Liver (tissue), 9 donors: ENCODE results near the gene VCP. TPM values are rescaled to one million over a fixed set of nuclear protein-coding genes. Genes with fewer than 3 reads are reported as not detected.

Experiments
- DNase-seq: peaks from one replicate; pipeline ENCODE4 v3.0.0-alpha.2; 2017; ENCODE audit warnings: low spot score
- H3K27ac ChIP-seq, 2 donors: one replicate each; pipeline ENCODE4 v1.7.0; 2013; ENCODE audit warnings: inconsistent platforms in 2 of 2, low read length in 2 of 2, control low read depth in 1 of 2, low read depth in 1 of 2, mild to moderate bottlenecking in 1 of 2
- H3K27me3 ChIP-seq, 4 donors: one replicate each; pipeline versions ENCODE4 v1.6.1 to v1.7.0; 2013; ENCODE audit warnings: low read length in 3 of 4, inconsistent platforms in 1 of 4, mild to moderate bottlenecking in 1 of 4, moderate library complexity in 1 of 4; ENCODE audit not compliant: control insufficient read depth in 4 of 4, insufficient read depth in 4 of 4
- H3K36me3 ChIP-seq, 4 donors: one replicate each; pipeline versions ENCODE4 v1.6.1 to v1.7.0; 2013; ENCODE audit warnings: low read length in 3 of 4, mild to moderate bottlenecking in 3 of 4, low read depth in 1 of 4, moderate library complexity in 1 of 4; ENCODE audit not compliant: control insufficient read depth in 4 of 4, insufficient read depth in 3 of 4
- H3K4me1 ChIP-seq, 4 donors: one replicate each; pipeline versions ENCODE4 v1.6.1 to v1.7.0; 2013; ENCODE audit warnings: low read length in 3 of 4, mild to moderate bottlenecking in 3 of 4, moderate library complexity in 1 of 4; ENCODE audit not compliant: control insufficient read depth in 4 of 4, insufficient read depth in 4 of 4
- H3K4me3 ChIP-seq, 3 donors: one replicate each; pipeline versions ENCODE4 v1.6.1 to v1.7.0; 2013; ENCODE audit warnings: low read length in 3 of 3, control low read depth in 1 of 3, low read depth in 1 of 3, mild to moderate bottlenecking in 1 of 3
- H3K9ac ChIP-seq, 2 donors: one replicate each; pipeline ENCODE4 v1.7.0; 2013; ENCODE audit warnings: low read length in 2 of 2, mild to moderate bottlenecking in 2 of 2, moderate library complexity in 2 of 2, control low read depth in 1 of 2, low read depth in 1 of 2
- H3K9me3 ChIP-seq, 4 donors: one replicate each; pipeline versions ENCODE4 v1.6.1 to v1.7.0; 2013; ENCODE audit warnings: low read length in 3 of 4; ENCODE audit not compliant: control insufficient read depth in 4 of 4
- FOXA1 ChIP-seq: IDR thresholded peaks from 2 replicates; pipeline ENCODE4 v1.6.1; 2016; ENCODE audit warnings: antibody characterized with exemption
- FOXA2 ChIP-seq: IDR thresholded peaks from 2 replicates; pipeline ENCODE4 v1.6.1; 2016; ENCODE audit warnings: antibody characterized with exemption
- GABPA ChIP-seq, 2 donors: IDR thresholded peaks in 1 of 2; conservative IDR thresholded peaks in 1 of 2; 2 replicates each; pipeline ENCODE4 v1.6.1; 2016; ENCODE audit warnings: antibody characterized with exemption in 2 of 2, mild to moderate bottlenecking in 1 of 2, moderate library complexity in 1 of 2
- NR2F2 ChIP-seq: IDR thresholded peaks from 2 replicates; pipeline ENCODE4 v1.6.1; 2016; ENCODE audit warnings: antibody characterized with exemption
- RXRA ChIP-seq, 2 donors: IDR thresholded peaks; 2 replicates each; pipeline ENCODE4 v1.6.1; 2017 to 2018; ENCODE audit warnings: antibody characterized with exemption in 2 of 2, mild to moderate bottlenecking in 1 of 2
- SP1 ChIP-seq: IDR thresholded peaks from 2 replicates; pipeline ENCODE4 v1.6.1; 2018; ENCODE audit warnings: antibody characterized with exemption, mild to moderate bottlenecking
- YY1 ChIP-seq: IDR thresholded peaks from 2 replicates; pipeline ENCODE4 v1.6.1; 2016; ENCODE audit warnings: antibody characterized with exemption, mild to moderate bottlenecking
- WGBS: extraction: QIAGEN DNeasy Blood & Tissue Kit; methylation state at CpG from one replicate; pipeline ENCODE4 v1.1.7; 2013; 5-methylcytosine and 5-hydroxymethylcytosine counted together
- polyA plus RNA-seq, 2 donors: library from polyadenylated mRNA; stranded (reverse) in 1 of 2; unstranded in 1 of 2; fragments of 200-250 nt in 1 of 2; fragments of >200 nt in 1 of 2; fragmentation: Nextera tagmentation in 1 of 2; extraction: Ambion mirVana in 1 of 2; gene quantifications; one replicate each; pipeline versions ENCODE4 v1.2.1 to v1.2.3, GENCODE V29; 2013 to 2015
- total RNA-seq, 2 donors: library from RNA; depleted of rRNA; stranded (reverse); fragments of >200 nt; gene quantifications; one replicate each; pipeline ENCODE4 v1.2.3, GENCODE V29; 2014
- TF ChIP-seq, protein P1 (sequence below): IDR thresholded peaks from 2 replicates; pipeline ENCODE4 v1.6.1; 2016; ENCODE audit warnings: antibody characterized with exemption, mild to moderate bottlenecking
- TF ChIP-seq, protein P2 (sequence below): IDR thresholded peaks from 2 replicates; pipeline ENCODE4 v1.6.1; 2016; ENCODE audit warnings: antibody characterized with exemption
- TF ChIP-seq, protein P3 (sequence below): IDR thresholded peaks from 2 replicates; pipeline ENCODE4 v1.6.1; 2016; ENCODE audit warnings: antibody characterized with exemption
- TF ChIP-seq, protein P4 (sequence below): fragments of 150-350 bp; IDR thresholded peaks from 2 replicates; pipeline ENCODE4 v1.5.1; 2017; ENCODE audit warnings: improper control_type of control experiment, low read depth, low read length; ENCODE audit not compliant: missing input control
- donor health status: healthy.
- donor health status: healthy.
- donor health status: healthy.
- donor health status: healthy.
- donor health status: healthy.

VCP gene
- total and polyA plus RNA-seq, 4 donors, result 57.6 to 248 (median 153) TPM

DNA sequence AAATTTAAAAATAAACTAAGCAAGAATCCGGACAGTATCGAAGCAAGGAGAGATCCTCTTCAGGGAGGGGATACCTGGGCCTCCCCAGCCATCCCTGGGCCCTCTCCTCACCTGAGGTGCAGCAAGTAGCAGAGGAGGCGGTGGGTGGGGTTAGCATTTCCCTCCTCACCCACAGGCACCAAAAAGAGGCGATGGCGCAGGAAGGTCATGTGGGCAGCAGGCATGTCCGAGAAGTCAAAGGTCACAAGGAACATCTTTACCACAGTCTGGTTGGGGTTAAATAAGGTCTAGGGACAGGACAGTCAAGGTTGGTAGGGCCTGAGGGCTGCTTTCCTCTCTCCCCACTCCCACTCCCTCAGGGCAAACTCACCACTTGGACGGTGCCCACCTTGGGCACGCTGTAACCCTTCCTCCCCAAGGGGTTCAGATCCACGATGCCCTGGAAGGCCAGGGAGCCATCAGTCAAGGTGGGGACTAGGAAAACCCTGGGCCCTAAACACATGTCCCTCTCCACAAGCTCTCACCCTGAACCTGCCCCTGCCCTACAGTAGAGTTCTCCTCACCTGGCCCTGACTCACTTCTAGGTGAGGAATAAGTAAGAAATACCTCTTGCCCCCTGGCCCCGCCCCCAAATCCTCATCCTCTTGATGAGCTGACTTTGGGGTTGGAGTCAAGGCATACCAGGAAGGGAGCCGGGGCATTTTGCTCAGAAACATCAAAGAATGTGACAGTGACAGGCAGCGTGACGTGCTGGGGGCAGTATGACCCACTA lies 33.3 kb upstream of the VCP start:
- Histone ChIP-seq H3K4me1 (peaks cover 6 to 36% (median 28%) of the 10 kb centered on the region in 4 donors), H3K9me3 (no peaks in the 10 kb centered on the region), H3K27ac (no peak overlapping the region), H3K27me3 (no peaks in the 10 kb centered on the region), H3K36me3 (peaks cover 9 to 41% (median 15%) of the 10 kb centered on the region in 4 donors), H3K9ac (no peak overlapping the region), H3K4me3 (no peak overlapping the region)
- WGBS, result 94% methylated on average over 13 of the region's 13 CpGs
- TF ChIP-seq NR2F2 (no peak), GABPA (IDR thresholded peaks at IDR 0.05 in 1 of 2, conservative IDR thresholded peaks at IDR 0.05 in 1 of 2) (no peak), SP1 (no peak), FOXA1 (no peak), YY1 (no peak), RXRA (IDR thresholded peaks at IDR 0.05) (no peak)
- TF ChIP-seq, protein P1, sequence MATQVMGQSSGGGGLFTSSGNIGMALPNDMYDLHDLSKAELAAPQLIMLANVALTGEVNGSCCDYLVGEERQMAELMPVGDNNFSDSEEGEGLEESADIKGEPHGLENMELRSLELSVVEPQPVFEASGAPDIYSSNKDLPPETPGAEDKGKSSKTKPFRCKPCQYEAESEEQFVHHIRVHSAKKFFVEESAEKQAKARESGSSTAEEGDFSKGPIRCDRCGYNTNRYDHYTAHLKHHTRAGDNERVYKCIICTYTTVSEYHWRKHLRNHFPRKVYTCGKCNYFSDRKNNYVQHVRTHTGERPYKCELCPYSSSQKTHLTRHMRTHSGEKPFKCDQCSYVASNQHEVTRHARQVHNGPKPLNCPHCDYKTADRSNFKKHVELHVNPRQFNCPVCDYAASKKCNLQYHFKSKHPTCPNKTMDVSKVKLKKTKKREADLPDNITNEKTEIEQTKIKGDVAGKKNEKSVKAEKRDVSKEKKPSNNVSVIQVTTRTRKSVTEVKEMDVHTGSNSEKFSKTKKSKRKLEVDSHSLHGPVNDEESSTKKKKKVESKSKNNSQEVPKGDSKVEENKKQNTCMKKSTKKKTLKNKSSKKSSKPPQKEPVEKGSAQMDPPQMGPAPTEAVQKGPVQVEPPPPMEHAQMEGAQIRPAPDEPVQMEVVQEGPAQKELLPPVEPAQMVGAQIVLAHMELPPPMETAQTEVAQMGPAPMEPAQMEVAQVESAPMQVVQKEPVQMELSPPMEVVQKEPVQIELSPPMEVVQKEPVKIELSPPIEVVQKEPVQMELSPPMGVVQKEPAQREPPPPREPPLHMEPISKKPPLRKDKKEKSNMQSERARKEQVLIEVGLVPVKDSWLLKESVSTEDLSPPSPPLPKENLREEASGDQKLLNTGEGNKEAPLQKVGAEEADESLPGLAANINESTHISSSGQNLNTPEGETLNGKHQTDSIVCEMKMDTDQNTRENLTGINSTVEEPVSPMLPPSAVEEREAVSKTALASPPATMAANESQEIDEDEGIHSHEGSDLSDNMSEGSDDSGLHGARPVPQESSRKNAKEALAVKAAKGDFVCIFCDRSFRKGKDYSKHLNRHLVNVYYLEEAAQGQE, result no peak
- TF ChIP-seq, protein P2, sequence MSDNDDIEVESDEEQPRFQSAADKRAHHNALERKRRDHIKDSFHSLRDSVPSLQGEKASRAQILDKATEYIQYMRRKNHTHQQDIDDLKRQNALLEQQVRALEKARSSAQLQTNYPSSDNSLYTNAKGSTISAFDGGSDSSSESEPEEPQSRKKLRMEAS, result no peak
- TF ChIP-seq, protein P3, sequence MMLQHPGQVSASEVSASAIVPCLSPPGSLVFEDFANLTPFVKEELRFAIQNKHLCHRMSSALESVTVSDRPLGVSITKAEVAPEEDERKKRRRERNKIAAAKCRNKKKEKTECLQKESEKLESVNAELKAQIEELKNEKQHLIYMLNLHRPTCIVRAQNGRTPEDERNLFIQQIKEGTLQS, result no peak
- no peak for DNase-seq

DNA sequence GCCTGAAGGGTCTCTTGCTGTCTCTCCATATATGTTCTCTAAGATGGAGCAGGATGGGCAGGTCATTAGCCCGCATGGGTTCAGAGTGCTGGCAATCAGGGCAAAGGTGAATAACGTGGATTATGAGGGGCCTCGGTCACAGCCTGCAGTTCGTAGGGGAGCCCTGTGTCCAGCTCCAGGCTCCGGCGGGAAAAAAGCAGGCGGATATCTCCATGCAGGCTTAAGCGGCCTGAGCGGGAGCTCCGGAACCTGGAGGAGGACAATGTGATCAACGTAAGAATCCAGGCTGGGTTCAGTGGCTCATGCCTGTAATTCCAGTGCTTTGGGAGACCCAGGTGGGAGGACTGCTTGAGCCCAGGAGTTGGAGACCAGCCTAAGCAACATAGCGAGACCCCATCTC lies 32.7 kb upstream of the VCP start:
- Histone ChIP-seq H3K4me1 (peaks cover 2 to 30% (median 22%) of the 10 kb centered on the region in 4 donors), H3K9ac (no peak overlapping the region), H3K4me3 (no peak overlapping the region), H3K9me3 (no peaks in the 10 kb centered on the region), H3K27me3 (no peaks in the 10 kb centered on the region), H3K27ac (no peak overlapping the region), H3K36me3 (peaks cover 12 to 48% (median 21%) of the 10 kb centered on the region in 4 donors)
- 92% methylated on average over 12 of the region's 12 CpGs for WGBS
- TF ChIP-seq, protein P4, sequence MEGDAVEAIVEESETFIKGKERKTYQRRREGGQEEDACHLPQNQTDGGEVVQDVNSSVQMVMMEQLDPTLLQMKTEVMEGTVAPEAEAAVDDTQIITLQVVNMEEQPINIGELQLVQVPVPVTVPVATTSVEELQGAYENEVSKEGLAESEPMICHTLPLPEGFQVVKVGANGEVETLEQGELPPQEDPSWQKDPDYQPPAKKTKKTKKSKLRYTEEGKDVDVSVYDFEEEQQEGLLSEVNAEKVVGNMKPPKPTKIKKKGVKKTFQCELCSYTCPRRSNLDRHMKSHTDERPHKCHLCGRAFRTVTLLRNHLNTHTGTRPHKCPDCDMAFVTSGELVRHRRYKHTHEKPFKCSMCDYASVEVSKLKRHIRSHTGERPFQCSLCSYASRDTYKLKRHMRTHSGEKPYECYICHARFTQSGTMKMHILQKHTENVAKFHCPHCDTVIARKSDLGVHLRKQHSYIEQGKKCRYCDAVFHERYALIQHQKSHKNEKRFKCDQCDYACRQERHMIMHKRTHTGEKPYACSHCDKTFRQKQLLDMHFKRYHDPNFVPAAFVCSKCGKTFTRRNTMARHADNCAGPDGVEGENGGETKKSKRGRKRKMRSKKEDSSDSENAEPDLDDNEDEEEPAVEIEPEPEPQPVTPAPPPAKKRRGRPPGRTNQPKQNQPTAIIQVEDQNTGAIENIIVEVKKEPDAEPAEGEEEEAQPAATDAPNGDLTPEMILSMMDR, result no peak
- TF ChIP-seq NR2F2 (no peak), FOXA2 (no peak)
- TF ChIP-seq, protein P2, result no peak
- DNase-seq, result no peak
